ENCODE data around the gene TNFAIP8. TPM values are rescaled to one million over a fixed set of nuclear protein-coding genes. Genes with fewer than 3 reads are reported as not detected.

The TNFAIP8 gene
- total and polyA plus RNA-seq, 2 of the 13 experiments (the other 11 are each of a cell fraction or from before 2014, with no cell fraction given), result 6.4 to 11.2 TPM

- DNase-seq (ENCODE audit: low spot score), result no peak
- Histone ChIP-seq H3K4me3 (replicated peaks in 1 of 3; ENCODE audit: insufficient read depth in 1 of 3, low read depth in 2 of 3, low read length in 3 of 3) (no peak overlapping the region), H3K27ac (ENCODE audit: extremely low read length, insufficient read depth, low read length) (no peak overlapping the region), H3K9ac (ENCODE audit: insufficient read depth, low read depth, low read length) (no peak overlapping the region), H3K27me3 (ENCODE audit: control insufficient read depth in 1 of 2, insufficient read depth in 2 of 2, low read length in 2 of 2) (no peaks in the 10 kb centered on the region), H3K4me2 (ENCODE audit: low read depth, low read length) (no peak overlapping the region), H3K79me2 (ENCODE audit: insufficient read depth, low read length) (no peaks in the 10 kb centered on the region), H3K36me3 (replicated peaks in 1 of 2; ENCODE audit: control insufficient read depth in 1 of 2, insufficient read depth in 2 of 2, low read length in 2 of 2) (no peaks in the 10 kb centered on the region), H3K4me1 (ENCODE audit: insufficient read depth, low read length) (peaks cover 8% of the 10 kb centered on the region), H3K9me3 (ENCODE audit: low read length) (no peaks in the 10 kb centered on the region), H2AFZ (ENCODE audit: low read length) (no peak overlapping the region), H4K20me1 (ENCODE audit: insufficient read depth, low read length) (no peaks in the 10 kb centered on the region)
- no TSS peak for BruUV-seq (replicated peaks)
- no peak for FAIRE-seq
- POLR2A ChIA-PET, result no interaction called here
- whole genome bisulfite sequencing (ENCODE audit: low lambda C conversion rate), result 97% methylated on average over 3 of the region's 3 CpGs
- no peak for TF ChIP-seq ZNF431 (CRISPR knock-in tag; IDR thresholded peaks at IDR 0.05; ENCODE audit: borderline replicate concordance, low read depth)
- peak in 1 of 2 experiments; percentile 19; a peak in 1 of 4 replicates for TF ChIP-seq MAFK (conservative IDR thresholded peaks at IDR 0.05 in 1 of 2, IDR thresholded peaks at IDR 0.05 in 1 of 2; ENCODE audit: low read length in 2 of 2)
- CTCF ChIA-PET (ENCODE audit: low intra/inter-chr PET ratio, low total read pairs), result no interaction called here
- intact Hi-C loops (cut with micrococcal nuclease; ENCODE audit: unreplicated experiment), result no loop called here
- in situ Hi-C loops (cut with HindIII; ENCODE audit: extremely low pct_ligation_motif_present, low pct_unique_long_range_greater_than_20kb), result no loop called here
- no peak for ATAC-seq
These were observed 26.4 kb downstream of the TNFAIP8 start for GRCh38 chr5:119382169-119382568.

GRCh38 chr5:119383008-119383407 lies 27.2 kb downstream of the TNFAIP8 start:
- ATAC-seq (no peak), FAIRE-seq (no peak), DNase-seq (ENCODE audit: low spot score) (no peak)
- Histone ChIP-seq H2AFZ (ENCODE audit: low read length) (no peak overlapping the region), H3K9ac (ENCODE audit: insufficient read depth, low read depth, low read length) (no peak overlapping the region), H3K9me3 (ENCODE audit: low read length) (no peaks in the 10 kb centered on the region), H3K4me1 (ENCODE audit: insufficient read depth, low read length) (peaks cover 17% of the 10 kb centered on the region), H3K79me2 (ENCODE audit: insufficient read depth, low read length) (no peaks in the 10 kb centered on the region), H4K20me1 (ENCODE audit: insufficient read depth, low read length) (no peaks in the 10 kb centered on the region), H3K36me3 (replicated peaks in 1 of 2; ENCODE audit: control insufficient read depth in 1 of 2, insufficient read depth in 2 of 2, low read length in 2 of 2) (no peaks in the 10 kb centered on the region), H3K4me2 (ENCODE audit: low read depth, low read length) (no peak overlapping the region), H3K27me3 (ENCODE audit: control insufficient read depth in 1 of 2, insufficient read depth in 2 of 2, low read length in 2 of 2) (no peaks in the 10 kb centered on the region), H3K4me3 (replicated peaks in 1 of 3; ENCODE audit: insufficient read depth in 1 of 3, low read depth in 2 of 3, low read length in 3 of 3) (no peak overlapping the region), H3K27ac (ENCODE audit: extremely low read length, insufficient read depth, low read length) (no peak overlapping the region)
- ChIA-PET POLR2A (no interaction called here), CTCF (ENCODE audit: low intra/inter-chr PET ratio, low total read pairs) (no interaction called here)
- TF ChIP-seq PATZ1 (CRISPR knock-in tag; IDR thresholded peaks at IDR 0.05), result no peak
- in situ Hi-C loops (cut with HindIII; ENCODE audit: extremely low pct_ligation_motif_present, low pct_unique_long_range_greater_than_20kb) (no loop called here), intact Hi-C loops (cut with micrococcal nuclease; ENCODE audit: unreplicated experiment) (no loop called here)
- WGBS (ENCODE audit: low lambda C conversion rate), result 100% methylated on average over 1 of the region's 1 CpG
- BruUV-seq (replicated peaks), result no TSS peak

Data from HepG2 (cell line).